NK-92 (cell line): Measurements from ENCODE around the gene HYCC1.

ENCODE experiments used
- DNase-seq: peaks from one replicate; lab custom pipeline; 2025; ENCODE audit not compliant: unreplicated experiment; lab: John Stamatoyannopoulos, UW

HYCC1 gene

DNA sequence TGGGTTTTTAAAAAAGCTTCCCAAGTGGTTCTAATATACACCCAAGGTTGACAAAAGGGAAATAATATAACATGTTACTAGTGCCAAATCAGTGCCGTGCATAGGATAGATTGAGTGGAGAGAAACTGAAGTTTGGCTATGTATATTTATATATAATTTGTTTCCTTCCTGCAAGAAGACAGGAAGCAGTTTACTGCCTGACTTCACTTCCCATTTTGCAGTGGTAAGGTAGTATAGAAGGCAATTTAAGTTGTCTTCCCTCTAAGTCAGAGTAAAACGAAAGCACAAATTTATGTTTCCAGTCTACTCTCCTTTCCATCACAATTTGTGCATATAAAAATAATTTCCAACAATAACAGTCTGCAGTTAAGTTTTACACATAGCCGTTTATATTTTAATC, 3.4 kb upstream of the HYCC1 start:
- DNase-seq, result no peak

- no peak for DNase-seq
Measured at GRCh38 chr7:23016345-23017253, 2.7 kb upstream of the HYCC1 start.

DNA sequence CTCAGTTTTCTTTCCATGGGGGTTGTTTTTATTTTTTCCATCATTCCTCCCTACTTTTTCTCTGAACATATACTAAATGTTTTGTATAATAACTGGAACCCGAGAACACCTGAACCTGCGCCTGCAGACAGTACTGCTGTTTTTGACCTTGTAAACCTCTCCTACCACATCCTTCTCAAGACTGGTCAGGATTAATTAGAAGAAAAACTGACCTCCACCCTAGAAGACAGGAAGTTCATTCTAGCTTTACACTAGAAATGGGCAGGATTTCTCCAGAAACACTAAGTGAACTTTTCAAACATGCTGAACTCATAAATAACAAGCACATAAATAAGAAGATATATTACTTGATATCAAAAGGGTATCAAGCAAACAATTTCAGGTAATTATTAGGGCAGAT, 751 bp upstream of the HYCC1 start:
- DNase-seq, result no peak

GRCh38 chr7:23012908-23013714, 819 bp downstream of the HYCC1 start:
- DNase-seq, result no peak

GRCh38 chr7:23012186-23012585, 1.7 kb downstream of the HYCC1 start:
- no peak for DNase-seq

DNA sequence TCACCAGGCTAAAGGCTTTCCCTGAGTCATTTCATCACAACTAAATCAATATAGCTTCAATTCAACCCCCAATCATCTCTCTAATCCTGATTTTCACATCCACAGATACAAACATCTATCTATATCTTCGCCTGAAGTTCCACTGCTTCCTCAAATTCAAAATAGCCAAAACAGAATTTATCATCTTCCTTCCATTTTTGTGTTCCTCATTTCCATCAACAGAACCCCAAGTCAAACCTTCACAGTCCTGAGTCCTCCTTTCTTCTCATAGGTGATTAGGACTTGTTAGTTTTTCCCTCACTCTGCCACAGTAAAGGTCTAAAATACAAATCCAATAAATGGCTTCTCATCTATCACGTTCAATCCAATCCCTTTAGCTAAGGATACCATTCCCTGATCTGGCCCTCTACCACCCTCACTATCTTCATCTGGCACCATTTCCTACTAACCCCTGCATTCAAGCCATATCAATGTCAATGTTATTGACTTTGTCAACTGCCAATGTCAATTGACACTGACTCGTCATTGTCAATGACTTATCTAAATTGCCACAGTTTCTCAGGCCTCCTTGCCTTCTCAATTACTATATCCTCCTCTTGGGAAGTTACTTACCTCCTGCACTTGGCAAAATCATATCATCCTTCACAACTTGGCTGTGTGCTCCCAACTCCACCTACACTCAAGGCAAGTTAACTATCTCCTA, 2.6 kb downstream of the HYCC1 start:
- DNase-seq, result no peak

GRCh38 chr7:23009303-23009702, 4.6 kb downstream of the HYCC1 start:
- no peak for DNase-seq

- DNase-seq, result no peak
Measured at GRCh38 chr7:23004247-23004520, 9.7 kb downstream of the HYCC1 start.

DNA sequence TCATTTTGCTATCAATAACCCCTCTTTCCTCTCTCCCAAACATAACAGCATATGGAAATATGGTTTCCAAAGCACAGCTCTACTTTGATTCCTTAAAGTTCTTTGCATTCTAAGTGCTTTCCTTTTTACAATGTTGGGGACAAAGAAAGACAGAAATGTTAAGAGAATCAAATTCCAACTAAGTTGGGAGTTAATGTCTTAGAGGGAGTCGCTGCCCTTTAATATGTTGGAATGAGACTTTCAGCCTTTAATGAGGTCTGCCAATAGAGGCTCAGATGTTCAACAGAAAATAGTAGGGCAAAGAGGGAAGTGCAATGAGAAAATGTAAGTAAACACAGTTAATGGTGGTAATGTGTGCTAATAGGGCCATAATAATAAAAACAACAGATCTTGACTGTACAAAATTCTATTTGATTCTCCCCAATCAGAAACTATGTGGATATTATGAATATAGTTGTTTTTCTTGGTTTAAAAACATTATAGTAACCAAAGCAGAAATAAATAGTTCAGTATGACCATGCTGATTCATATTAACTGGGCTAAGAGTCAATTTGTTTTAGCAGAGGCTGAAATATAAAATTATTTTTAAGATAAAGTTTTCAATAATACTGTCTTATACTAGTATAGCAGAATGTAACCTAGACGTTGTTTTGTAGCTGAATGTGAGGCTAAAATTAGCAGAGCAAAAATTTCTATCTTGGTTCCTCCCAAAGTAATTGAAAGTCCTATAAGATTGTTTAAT, 10.3 kb downstream of the HYCC1 start:
- no peak for DNase-seq

- DNase-seq, result no peak
Measured at GRCh38 chr7:23002698-23003097, 11.2 kb downstream of the HYCC1 start.

DNA sequence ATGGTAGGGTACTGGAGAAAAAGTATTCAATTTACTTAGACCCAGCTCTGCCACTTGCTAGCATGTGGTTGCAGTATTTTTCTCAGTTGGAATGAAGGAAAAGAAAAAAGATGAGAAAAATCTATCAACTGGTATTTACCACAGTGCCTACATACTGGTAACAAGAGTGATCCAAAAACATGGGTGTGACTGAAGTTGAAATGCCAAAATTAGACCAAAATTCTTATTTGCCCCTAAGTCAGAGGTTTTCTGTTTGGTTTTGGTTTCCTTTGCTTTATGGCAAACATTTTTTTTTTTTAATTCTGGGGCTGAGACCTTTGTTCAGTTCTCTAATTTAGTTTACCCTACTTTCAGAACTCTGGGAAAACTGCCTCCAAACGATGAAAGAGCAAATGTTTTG, 12.3 kb downstream of the HYCC1 start:
- no peak for DNase-seq

- no peak for DNase-seq
Measured at GRCh38 chr7:23000597-23001360, 13.2 kb downstream of the HYCC1 start.

DNA sequence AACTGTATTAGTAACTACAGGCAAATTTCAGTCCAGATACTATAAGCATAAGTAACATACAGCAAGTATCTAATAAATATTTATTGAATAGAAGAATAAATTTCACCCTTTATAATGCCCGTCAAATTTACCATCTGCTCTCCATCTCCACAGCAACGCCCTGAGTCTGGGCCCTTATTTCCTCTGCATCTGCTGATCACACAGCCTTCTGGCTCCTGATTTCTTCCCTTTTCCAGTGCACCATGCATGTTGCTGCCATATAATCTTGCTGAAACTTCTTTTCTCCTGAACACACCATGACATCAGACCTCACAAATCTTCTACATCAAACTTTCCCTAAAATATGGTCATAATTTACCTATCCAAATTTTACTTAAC, 15.4 kb downstream of the HYCC1 start:
- no peak for DNase-seq

DNA sequence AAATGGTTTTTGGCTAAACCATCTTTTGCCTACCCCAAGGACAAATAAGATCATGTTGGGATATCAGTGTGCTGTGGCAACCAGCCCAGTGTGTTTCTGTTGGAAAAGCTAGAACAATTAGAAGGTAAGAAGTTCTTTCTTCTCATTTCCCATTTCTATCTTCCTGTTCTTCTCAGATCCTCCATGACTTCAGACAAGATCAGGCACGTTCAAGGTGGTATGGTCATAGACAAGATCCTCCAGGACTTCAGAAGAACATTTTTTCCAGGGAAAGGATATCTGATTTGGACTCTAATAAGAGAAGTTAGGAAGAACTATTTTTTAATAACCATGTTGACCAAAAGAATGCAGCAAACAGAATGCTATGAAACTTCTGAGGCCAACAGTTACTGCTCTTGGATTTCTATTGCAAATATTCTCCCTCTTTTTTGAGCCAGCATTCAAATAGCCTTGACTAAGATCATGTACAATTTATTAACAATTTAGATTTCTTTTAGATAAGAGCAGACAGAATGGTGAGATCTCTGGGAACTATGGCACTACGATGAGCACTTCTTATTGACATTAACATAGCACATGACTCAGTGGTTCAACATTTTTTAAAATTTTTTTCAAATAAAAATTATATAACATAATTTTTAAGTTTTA, 15.9 kb downstream of the HYCC1 start:
- no peak for DNase-seq

- no peak for DNase-seq
Measured at GRCh38 chr7:22996470-22996869, 17.5 kb downstream of the HYCC1 start.

DNA sequence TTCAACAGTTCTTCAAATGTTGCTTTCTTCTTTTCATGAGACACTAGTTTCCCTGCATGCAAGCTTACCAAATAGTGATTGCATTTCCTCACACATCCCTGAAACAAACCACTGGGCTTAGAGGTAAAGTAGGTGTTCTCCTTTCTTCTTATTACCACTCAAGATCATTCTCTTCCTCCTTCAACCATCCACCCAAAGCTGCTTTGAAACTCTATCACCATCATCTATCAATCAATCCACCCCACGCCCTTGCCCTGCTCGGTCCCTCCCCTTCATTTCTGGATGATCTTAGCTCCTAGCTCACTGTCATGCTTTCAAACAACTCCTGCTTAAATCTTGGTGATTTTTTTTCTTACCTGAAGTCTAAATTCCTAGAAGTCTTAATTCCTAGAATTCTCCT, 18.9 kb downstream of the HYCC1 start:
- no peak for DNase-seq

GRCh38 chr7:22992874-22993840, 20.8 kb downstream of the HYCC1 start:
- DNase-seq, result no peak

- no peak for DNase-seq
Measured at GRCh38 chr7:22990588-22990949, 23.4 kb downstream of the HYCC1 start.
